Neuron (in vitro differentiated cells): Measurements from ENCODE around the gene GPR141.
A peak's percentile ranks its signal among the peaks of the same experiment; 100 is the strongest.
"Not testable (repeated sequence)": the region's sequence is repeated elsewhere in the genome, so short reads cannot be mapped to it uniquely, and the experiment has no call there.

Experiments used
- H2AFZ ChIP-seq: one replicate; pipeline ENCODE4 v1.6.1; 2013; ENCODE audit warnings: low read depth, mild to moderate bottlenecking, inconsistent platforms, low read length, moderate library complexity
- H3K27me3 ChIP-seq: one replicate; pipeline ENCODE4 v1.6.1; 2013; ENCODE audit warnings: low read length; ENCODE audit not compliant: insufficient read depth
- H3K36me3 ChIP-seq: one replicate; pipeline ENCODE4 v1.6.1; 2013; ENCODE audit warnings: low read length; ENCODE audit not compliant: insufficient read depth
- H3K4me1 ChIP-seq: one replicate; pipeline ENCODE4 v1.6.1; 2013; ENCODE audit warnings: low read length; ENCODE audit not compliant: insufficient read depth
- H3K4me3 ChIP-seq: 2 replicates; pipeline ENCODE4 v1.5.1; 2013; ENCODE audit warnings: mild to moderate bottlenecking, low read length, moderate library complexity
- H3K9me3 ChIP-seq: one replicate; pipeline ENCODE4 v1.6.1; 2013; ENCODE audit warnings: low read length

The GPR141 gene

GRCh38 chr7:37698782-37699181 lies 15.2 kb downstream of the GPR141 start:
- H3K4me1 ChIP-seq, result peaks cover 5% of the 10 kb centered on the region
- no peaks in the 10 kb centered on the region for H3K27me3 ChIP-seq
- no peaks in the 10 kb centered on the region for H3K9me3 ChIP-seq
- no peak overlapping the region for H3K4me3 ChIP-seq
- H3K36me3 ChIP-seq, result no peaks in the 10 kb centered on the region
- no peak overlapping the region for H2AFZ ChIP-seq

DNA sequence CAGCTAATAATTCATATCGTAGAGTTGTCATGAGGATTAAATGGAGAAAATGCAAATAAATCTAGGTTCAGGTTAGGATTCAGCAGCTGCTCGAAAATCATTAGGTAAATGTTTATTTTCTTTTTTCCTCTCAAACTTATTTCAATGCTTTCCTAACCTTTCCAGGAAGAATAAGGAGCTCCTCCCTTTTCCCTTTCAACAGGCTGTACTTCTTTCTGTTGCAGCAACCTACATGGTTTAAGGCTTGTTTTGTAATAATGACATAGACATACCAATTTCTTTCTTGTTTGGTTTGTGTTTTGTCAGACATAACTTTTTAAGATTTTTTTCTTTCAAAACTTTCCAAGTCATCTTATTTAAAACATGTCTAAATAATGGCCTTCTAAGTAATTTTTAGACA lies 18.2 kb downstream of the GPR141 start:
- no peaks in the 10 kb centered on the region for H3K9me3 ChIP-seq
- no peak overlapping the region for H3K4me3 ChIP-seq
- H3K36me3 ChIP-seq, result no peaks in the 10 kb centered on the region
- H3K4me1 ChIP-seq, result no peaks in the 10 kb centered on the region
- no peaks in the 10 kb centered on the region for H3K27me3 ChIP-seq
- H2AFZ ChIP-seq, result no peak overlapping the region

- no peak overlapping the region for H3K4me3 ChIP-seq
- H3K9me3 ChIP-seq, result no peaks in the 10 kb centered on the region
- no peak overlapping the region for H2AFZ ChIP-seq
- H3K4me1 ChIP-seq, result no peaks in the 10 kb centered on the region
- H3K27me3 ChIP-seq, result no peaks in the 10 kb centered on the region
- H3K36me3 ChIP-seq, result no peaks in the 10 kb centered on the region
Observed at GRCh38 chr7:37703361-37703760, 19.8 kb downstream of the GPR141 start.

GRCh38 chr7:37704328-37704833 lies 20.8 kb downstream of the GPR141 start:
- not testable (repeated sequence) for H2AFZ ChIP-seq, H3K27me3 ChIP-seq, H3K4me1 ChIP-seq, H3K36me3 ChIP-seq, H3K4me3 ChIP-seq, H3K9me3 ChIP-seq

DNA sequence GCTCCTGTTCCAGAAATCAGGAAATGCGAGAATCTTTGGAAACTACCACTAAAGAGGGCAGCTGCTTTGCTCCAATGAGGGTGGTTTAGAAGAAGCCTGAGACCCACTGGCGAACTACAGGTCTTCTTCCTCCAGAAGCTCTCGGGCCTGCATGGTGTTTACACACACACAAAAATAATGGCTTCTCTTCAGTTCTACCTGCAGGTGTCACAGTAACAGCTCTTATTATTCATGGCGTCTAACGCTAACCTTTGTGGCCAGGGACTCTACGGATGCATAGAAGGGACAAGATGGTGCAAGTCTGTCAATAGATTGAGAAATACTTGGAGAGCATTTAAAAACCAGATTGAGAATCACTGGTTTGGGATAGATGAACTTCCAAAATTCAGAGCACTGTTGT lies 22.4 kb downstream of the GPR141 start:
- peak overlapping the region; percentile 40 for H2AFZ ChIP-seq

DNA sequence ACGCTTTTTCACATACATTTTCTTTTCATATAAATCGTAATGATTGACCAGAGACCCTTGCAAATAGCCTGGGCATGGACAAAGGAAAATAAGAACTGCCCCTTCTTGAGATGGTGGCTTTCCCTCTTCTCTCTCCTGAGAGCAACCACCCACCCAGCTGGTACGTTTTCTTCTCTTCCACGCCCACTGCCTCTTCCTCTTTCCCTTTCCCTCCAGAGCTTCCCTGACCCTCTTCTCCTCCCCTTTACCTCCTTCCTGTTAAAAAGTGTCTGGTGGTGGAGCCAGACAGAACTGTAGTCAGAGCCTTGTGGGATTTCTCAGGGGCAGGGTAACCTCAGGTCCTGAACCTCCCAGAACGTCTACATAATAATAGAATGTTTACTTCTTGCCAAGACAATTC lies 23.2 kb downstream of the GPR141 start:
- Histone ChIP-seq H3K4me1 (no peaks in the 10 kb centered on the region), H3K9me3 (no peaks in the 10 kb centered on the region), H2AFZ (peak overlapping the region; percentile 40), H3K4me3 (no peak overlapping the region), H3K27me3 (no peaks in the 10 kb centered on the region), H3K36me3 (no peaks in the 10 kb centered on the region)

More for the DNA sequence above, 22.4 kb downstream of the GPR141 start:
- no peak overlapping the region for H3K4me3 ChIP-seq
- H3K4me1 ChIP-seq, result no peaks in the 10 kb centered on the region
- no peaks in the 10 kb centered on the region for H3K9me3 ChIP-seq
- no peaks in the 10 kb centered on the region for H3K27me3 ChIP-seq
- H3K36me3 ChIP-seq, result no peaks in the 10 kb centered on the region

GRCh38 chr7:37707754-37708485 lies 24.4 kb downstream of the GPR141 start:
- no peaks in the 10 kb centered on the region for H3K27me3 ChIP-seq
- H2AFZ ChIP-seq, result no peak overlapping the region
- H3K4me3 ChIP-seq, result no peak overlapping the region
- no peaks in the 10 kb centered on the region for H3K4me1 ChIP-seq
- H3K9me3 ChIP-seq, result no peaks in the 10 kb centered on the region
- no peaks in the 10 kb centered on the region for H3K36me3 ChIP-seq

DNA sequence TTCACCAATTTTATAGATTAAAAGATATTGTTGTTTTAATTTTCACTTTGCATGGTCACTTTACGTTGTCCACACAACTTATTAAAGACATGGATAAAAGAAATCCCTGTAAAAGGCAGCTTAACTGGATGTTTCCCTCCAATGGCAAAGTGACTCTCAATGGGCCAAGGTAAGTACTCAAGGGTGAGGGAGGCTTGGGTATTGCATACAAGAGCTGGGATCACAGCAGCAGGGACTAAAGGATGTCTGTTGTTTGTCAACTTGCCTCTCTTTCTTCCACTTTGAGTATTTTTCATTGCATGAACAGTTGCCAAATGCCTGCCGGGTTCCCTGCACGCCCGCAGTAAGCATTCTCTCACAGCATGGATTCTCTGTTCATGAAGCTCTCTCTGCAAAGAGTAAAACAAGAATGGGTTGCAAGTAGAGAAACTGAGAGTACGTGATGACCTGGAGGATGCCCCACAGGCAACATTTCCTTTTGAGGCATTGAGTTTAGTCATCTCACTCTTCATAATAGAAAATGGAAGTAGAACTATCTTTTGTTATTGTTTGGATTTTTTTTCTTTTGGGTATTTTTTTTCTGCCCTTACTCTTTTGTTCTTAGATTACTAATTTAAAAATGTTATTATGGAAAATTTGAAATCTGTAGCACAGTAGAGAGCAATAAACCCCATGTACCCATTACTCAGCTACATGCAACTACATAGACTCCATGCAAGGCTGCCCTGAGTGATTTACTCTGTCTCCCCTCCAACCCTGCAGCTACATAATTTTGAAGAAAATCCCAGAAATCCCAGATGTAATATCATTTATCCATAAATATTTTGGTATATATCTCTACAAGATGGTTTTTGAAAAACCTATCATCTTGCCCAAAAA lies 26.3 kb downstream of the GPR141 start:
- Histone ChIP-seq H3K4me1 (no peaks in the 10 kb centered on the region), H3K36me3 (no peaks in the 10 kb centered on the region), H3K27me3 (no peaks in the 10 kb centered on the region), H3K4me3 (no peak overlapping the region), H2AFZ (no peak overlapping the region), H3K9me3 (no peaks in the 10 kb centered on the region)

DNA sequence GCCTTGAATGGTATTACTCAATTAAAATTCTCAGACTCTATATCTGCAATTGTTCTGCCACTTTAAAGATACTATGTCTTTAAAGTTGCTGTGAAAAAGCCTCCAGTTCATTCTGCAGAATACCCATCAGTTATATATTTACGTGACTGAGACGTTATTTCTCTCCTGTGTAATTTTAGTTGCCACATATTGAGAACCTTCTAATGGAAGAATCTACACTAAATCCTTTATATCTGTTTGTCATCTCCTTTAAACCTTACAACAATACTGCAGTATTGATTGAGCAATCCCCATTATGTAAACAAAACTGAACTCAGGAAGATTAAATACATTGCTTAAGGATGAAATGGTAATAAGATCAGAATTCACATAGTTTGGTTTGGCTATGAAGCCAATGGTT lies 30.0 kb downstream of the GPR141 start:
- Histone ChIP-seq H3K4me1 (no peaks in the 10 kb centered on the region), H2AFZ (no peak overlapping the region)

GRCh38 chr7:37714606-37715005 lies 31.0 kb downstream of the GPR141 start:
- Histone ChIP-seq H3K27me3 (no peaks in the 10 kb centered on the region), H3K36me3 (no peaks in the 10 kb centered on the region), H2AFZ (no peak overlapping the region), H3K9me3 (no peaks in the 10 kb centered on the region), H3K4me3 (no peak overlapping the region), H3K4me1 (no peaks in the 10 kb centered on the region)

More for the DNA sequence above, 30.0 kb downstream of the GPR141 start:
- no peak overlapping the region for H3K4me3 ChIP-seq
- no peaks in the 10 kb centered on the region for H3K27me3 ChIP-seq
- no peaks in the 10 kb centered on the region for H3K9me3 ChIP-seq
- H3K36me3 ChIP-seq, result no peaks in the 10 kb centered on the region

DNA sequence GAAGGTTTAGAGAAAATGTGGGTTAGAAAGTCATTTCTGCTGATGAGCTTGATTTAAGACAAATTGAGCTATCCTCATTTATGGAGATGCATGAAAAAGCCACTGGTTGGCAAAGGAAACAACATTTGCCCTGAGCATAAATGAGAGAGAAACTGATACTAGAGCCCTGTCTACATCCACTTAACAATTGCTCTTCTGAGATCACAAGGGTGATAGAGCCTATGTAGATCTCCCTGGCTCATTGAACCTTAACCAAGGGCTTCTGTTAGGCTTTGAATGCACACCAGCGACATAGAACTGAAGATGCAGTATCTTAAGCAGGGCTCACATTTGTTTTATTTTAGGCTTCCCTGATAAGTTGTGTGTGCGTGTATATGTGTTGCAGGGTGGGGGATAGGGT lies 35.0 kb downstream of the GPR141 start:
- no peak overlapping the region for H3K4me3 ChIP-seq
- H2AFZ ChIP-seq, result no peak overlapping the region
- no peaks in the 10 kb centered on the region for H3K9me3 ChIP-seq

GRCh38 chr7:37719077-37719476 lies 35.5 kb downstream of the GPR141 start:
- Histone ChIP-seq H3K36me3 (no peaks in the 10 kb centered on the region), H3K9me3 (no peaks in the 10 kb centered on the region), H3K4me1 (no peaks in the 10 kb centered on the region), H2AFZ (no peak overlapping the region), H3K27me3 (no peaks in the 10 kb centered on the region), H3K4me3 (no peak overlapping the region)

More for the DNA sequence above, 35.0 kb downstream of the GPR141 start:
- H3K36me3 ChIP-seq, result no peaks in the 10 kb centered on the region
- H3K4me1 ChIP-seq, result no peaks in the 10 kb centered on the region
- no peaks in the 10 kb centered on the region for H3K27me3 ChIP-seq

DNA sequence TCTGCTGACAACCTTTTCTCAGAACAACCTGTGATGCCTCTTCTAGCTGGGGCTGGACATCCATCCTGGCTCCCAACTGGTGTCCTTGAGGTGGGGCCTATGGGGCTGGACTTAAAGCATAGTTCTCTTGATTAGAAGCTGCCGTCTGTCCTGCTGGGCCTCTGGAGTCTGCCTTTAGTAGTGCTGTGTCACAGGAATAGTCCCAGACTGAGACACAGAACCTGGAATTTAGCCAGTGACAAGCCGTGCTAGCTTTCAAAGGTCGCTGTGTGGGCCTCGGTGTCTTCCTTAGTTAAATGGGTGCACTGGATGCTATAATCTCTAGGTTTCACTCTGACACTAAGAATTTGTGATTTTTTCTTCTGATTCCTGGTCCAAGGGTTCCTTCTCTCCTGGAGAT lies 41.2 kb downstream of the GPR141 start:
- Histone ChIP-seq H3K4me3 (no peak overlapping the region), H3K36me3 (no peaks in the 10 kb centered on the region), H3K27me3 (no peaks in the 10 kb centered on the region), H3K4me1 (no peaks in the 10 kb centered on the region), H3K9me3 (no peaks in the 10 kb centered on the region), H2AFZ (no peak overlapping the region)
